GM12878 (cell line): ENCODE data around the gene ATP10A.

ENCODE experiments used
- CEBPB ChIP-seq, 2 experiments: fragments of 150-350 bp in 1 of 2; IDR thresholded peaks; 2 replicates each; pipeline ENCODE4 v1.6.1; 2012 to 2014; ENCODE audit warnings: low read depth in 2 of 2, low read length in 2 of 2, borderline replicate concordance in 1 of 2, inconsistent platforms in 1 of 2
- HCFC1 ChIP-seq: fragments of 150-350 bp; IDR thresholded peaks from 2 replicates; pipeline ENCODE4 v1.6.1; 2014; ENCODE audit warnings: low read length
- SIN3A ChIP-seq: IDR thresholded peaks from 2 replicates; pipeline ENCODE4 v1.6.1; 2012; ENCODE audit warnings: low read depth, low read length, improper control_type of control experiment
- ZNF207 ChIP-seq: fragments of 450-650 bp; IDR thresholded peaks from 2 replicates; pipeline ENCODE4 v1.6.1; 2014; ENCODE audit warnings: antibody characterized with exemption, mild to moderate bottlenecking, borderline replicate concordance
- TF ChIP-seq, protein P1 (sequence below), 3 experiments: IDR thresholded peaks in 2 of 3; conservative IDR thresholded peaks in 1 of 3; 2 replicates each; pipeline ENCODE4 v1.5.1; 2011; ENCODE audit warnings: low read depth in 3 of 3, low read length in 3 of 3, mild to moderate bottlenecking in 3 of 3, control low read depth in 2 of 3, moderate library complexity in 2 of 3, inconsistent platforms in 1 of 3, mixed read lengths in 1 of 3; ENCODE audit not compliant: control insufficient read depth in 2 of 3, insufficient read depth in 1 of 3; ENCODE audit errors: extremely low read depth in 1 of 3

DNA sequence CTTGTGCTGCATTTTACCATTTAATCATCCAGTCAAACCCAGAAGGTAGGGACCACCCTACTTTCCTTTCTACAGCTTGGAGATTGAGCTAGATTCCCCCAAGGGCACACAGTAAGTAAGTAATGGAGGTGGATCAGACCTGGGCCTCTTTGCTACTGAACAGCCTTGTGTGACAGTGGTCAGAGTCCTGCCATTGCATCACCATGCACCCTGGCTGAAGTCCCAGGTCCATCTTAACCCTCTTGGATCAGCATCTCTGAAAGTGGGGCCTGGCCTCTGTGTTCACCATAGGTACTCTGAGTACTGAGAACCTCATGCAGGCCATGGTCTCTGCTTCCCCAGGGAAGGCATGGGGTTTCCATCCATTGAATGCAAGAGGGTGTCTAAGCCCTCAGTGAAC is 34.5 kb upstream of the ATP10A start:
- no peak for TF ChIP-seq ZNF207
- no peak for TF ChIP-seq SIN3A
- no peak for TF ChIP-seq HCFC1
- TF ChIP-seq, protein P1, sequence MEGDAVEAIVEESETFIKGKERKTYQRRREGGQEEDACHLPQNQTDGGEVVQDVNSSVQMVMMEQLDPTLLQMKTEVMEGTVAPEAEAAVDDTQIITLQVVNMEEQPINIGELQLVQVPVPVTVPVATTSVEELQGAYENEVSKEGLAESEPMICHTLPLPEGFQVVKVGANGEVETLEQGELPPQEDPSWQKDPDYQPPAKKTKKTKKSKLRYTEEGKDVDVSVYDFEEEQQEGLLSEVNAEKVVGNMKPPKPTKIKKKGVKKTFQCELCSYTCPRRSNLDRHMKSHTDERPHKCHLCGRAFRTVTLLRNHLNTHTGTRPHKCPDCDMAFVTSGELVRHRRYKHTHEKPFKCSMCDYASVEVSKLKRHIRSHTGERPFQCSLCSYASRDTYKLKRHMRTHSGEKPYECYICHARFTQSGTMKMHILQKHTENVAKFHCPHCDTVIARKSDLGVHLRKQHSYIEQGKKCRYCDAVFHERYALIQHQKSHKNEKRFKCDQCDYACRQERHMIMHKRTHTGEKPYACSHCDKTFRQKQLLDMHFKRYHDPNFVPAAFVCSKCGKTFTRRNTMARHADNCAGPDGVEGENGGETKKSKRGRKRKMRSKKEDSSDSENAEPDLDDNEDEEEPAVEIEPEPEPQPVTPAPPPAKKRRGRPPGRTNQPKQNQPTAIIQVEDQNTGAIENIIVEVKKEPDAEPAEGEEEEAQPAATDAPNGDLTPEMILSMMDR (IDR thresholded peaks at IDR 0.05 in 2 of 3, conservative IDR thresholded peaks at IDR 0.05 in 1 of 3; ENCODE audit: control insufficient read depth in 2 of 3, extremely low read depth in 1 of 3, insufficient read depth in 1 of 3, low read depth in 3 of 3, low read length in 3 of 3), result no peak
- no peak for TF ChIP-seq CEBPB (IDR thresholded peaks at IDR 0.05; ENCODE audit: borderline replicate concordance in 1 of 2, low read depth in 2 of 2, low read length in 2 of 2)
